Stimulated activated CD4-positive, alpha-beta T cell treated with anti-CD3 and anti-CD28 coated beads, TNF-alpha, amount 100 ng/mL, for 4 hours (primary cell): ENCODE results near the gene AGBL4.

ENCODE experiments used
- DNase-seq, 3 experiments: peaks; one replicate each; pipeline ENCODE4 v3.0.0-alpha.2; 2020; ENCODE audit warnings: low read depth in 3 of 3

Gene AGBL4

DNA sequence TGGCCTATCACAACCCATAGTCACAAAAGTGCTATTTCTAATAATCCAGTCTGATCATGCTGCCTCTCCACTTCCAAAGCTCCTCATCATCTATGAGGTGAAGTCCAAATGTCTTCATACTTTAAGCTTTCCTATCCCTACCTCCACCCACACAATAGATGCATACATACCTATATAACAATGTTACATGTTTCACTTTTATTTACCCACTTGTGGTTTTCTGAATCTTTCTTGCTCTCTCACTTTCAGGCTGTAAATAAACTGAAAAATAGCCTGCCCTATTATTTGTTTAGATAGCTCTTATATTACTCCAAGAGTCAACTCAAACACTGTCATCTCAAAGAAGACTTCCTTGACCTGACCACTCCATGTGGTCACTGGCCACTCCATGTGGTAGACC is 840.3 kb downstream of the AGBL4 start:
- DNase-seq, result no peak

- DNase-seq, result no peak
These were observed 842.7 kb downstream of the AGBL4 start for GRCh38 chr1:49181033-49181432.

GRCh38 chr1:49171941-49172593 is 851.7 kb downstream of the AGBL4 start:
- DNase-seq, result no peak

DNA sequence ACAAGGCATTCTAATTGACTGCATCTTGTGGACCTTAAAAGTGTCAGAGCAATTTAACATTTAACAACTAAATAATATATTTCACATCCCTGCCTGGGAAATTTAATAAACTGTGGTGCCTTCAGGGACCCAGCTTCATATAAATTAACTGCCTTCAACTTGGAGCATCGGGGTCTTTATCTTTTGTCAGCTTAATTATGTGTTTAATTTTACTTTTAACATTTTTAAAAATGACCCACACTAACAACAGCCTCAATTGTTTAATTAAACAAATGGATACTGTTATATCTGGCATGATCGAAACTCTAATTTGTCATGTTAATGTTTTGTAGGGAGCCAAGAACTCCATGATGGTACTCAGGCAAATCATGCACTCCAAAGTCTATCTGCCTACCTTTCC is 857.7 kb downstream of the AGBL4 start:
- DNase-seq, result no peak

DNA sequence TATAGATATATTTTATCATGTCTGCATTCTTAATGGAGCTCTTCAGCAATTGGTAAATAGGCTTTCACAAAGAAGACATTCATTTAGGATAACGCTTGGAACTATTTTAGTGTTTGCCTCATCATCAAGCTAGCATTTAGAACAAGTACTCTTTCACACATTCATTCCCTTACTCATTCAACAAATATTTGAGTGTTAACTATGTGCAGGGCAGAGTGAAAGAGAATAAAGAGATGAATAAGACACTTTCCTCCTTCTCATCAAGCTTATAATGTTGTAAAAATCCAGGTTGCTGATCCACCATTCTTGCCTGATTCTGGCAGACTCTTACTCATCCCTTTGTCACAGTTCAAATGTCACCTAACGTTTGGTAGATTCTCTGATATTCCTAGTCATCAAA is 860.7 kb downstream of the AGBL4 start:
- DNase-seq, result no peak

GRCh38 chr1:49160677-49161076 is 863.1 kb downstream of the AGBL4 start:
- DNase-seq, result no peak

DNA sequence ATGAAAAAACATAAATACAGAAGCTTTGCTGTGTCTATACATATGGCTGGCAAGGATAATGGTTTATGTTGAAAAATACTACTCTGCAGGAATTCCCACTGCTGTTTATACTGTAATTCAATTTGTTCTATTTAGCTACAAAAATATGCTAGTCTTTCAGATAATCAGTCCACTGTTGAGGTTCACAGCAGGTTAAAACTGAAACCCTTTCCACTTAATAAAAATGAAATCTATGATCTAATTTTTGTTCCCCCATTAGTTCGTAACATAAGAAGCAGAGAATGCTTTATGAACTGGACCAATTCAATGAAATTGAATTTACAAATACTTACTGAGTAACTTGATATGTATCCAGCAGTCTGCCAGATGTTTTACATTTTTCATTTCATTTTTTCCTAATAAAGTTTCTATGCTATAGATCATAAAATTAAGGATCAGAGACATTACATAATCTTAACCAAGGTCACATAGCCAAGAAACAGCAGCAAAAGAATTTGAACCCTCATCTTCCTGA is 887.0 kb downstream of the AGBL4 start:
- DNase-seq, result no peak

DNA sequence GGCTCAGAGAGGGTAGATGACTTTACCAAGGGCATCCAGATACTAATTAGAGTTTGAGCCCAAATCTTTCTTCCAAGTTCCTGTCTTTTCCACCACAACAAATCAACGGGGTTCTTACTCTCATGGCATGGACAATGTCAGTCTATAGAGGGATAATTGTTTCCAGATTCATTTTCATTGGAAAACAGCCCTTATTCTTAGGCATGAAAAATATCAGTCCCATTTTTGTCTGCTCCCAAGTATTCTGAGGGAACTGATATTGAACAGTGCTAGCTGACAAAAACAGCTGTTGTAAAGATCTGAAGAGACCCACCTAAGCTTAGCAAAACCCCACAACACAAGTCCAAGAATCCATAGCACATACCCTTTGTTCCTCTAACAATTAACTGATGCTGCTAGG is 898.0 kb downstream of the AGBL4 start:
- no peak for DNase-seq

DNA sequence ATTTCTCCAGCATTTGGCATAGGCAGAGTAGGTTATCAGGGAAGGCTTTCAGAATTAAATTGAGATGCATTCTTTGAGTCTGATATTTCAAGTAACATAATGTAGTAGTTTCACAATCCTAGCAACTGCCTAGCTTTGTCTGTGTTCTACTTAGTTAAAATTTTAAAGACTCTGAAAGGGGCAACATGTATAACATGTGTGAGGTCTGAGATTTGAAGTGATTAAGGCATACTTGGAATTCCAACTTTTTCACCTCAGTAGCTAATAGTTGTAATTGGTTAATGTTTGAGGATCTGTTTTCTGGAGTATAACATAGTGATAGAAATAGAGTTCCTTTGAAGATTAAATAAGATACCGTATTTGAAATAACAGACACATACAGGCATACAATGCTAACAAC is 911.8 kb downstream of the AGBL4 start:
- no peak for DNase-seq

- DNase-seq, result no peak
These were observed 917.3 kb downstream of the AGBL4 start for GRCh38 chr1:49106445-49106844.

DNA sequence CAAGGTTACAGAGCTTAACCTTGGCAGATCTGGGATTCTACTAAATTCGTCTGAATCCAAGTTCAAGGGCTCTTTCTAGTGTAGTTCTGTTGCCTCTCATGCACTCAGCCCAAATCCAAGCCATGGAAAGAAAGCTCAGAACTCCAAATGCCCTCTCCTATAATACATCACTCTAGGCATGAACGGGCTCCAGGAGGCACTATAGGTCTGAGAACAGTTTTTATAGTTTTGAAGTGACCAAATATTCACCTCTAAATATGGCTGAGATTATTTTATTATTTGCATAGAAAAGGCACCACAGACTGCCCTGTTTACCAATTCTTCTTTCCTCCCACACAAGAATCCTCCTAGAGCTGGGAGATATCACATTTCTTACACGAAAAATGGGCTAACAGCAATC is 919.2 kb downstream of the AGBL4 start:
- DNase-seq, result no peak

DNA sequence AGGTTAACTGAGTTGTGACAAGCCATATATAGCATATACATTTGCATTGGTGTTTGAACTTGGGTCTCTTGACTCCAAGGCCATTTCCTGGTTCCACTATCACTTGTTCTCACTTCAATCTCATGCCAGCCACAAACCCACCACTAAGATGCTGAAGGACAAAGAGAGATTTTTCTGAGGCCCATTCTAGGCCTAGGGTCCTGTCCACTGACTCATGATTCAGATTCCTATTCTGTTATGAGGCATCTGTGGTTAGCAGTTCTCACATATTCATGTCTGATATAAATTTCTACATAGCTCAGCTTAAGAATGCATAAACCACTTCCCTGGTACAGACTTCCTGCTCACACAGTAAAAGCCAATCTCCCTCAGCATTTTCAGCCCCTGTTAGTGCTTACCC is 921.0 kb downstream of the AGBL4 start:
- no peak for DNase-seq

GRCh38 chr1:49098866-49099265 is 924.9 kb downstream of the AGBL4 start:
- DNase-seq, result no peak

- DNase-seq, result no peak
These were observed 937.4 kb downstream of the AGBL4 start for GRCh38 chr1:49086327-49086726.

- DNase-seq, result no peak
These were observed 938.7 kb downstream of the AGBL4 start for GRCh38 chr1:49085079-49085478.

DNA sequence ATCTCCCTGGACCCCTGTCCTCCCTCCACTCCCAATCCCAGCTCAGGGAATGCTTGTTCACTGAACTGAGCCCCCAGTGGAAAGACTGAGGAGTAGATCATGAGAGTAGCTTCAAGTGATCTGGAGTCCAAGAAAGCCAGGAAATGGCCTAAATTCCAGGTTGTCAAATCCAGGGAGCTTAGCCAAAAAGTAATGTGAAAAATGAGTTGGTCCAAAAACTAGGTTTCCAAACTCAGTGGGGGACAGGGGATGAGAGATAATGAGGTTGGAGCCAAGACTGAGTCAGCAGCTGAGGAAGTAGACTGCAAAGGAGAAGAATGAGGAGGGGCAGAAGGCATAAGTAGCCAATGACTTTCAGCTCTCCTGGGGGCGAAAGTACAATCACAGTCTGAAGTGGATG is 963.0 kb downstream of the AGBL4 start:
- no peak for DNase-seq

GRCh38 chr1:49059087-49059486 is 964.7 kb downstream of the AGBL4 start:
- DNase-seq, result no peak

DNA sequence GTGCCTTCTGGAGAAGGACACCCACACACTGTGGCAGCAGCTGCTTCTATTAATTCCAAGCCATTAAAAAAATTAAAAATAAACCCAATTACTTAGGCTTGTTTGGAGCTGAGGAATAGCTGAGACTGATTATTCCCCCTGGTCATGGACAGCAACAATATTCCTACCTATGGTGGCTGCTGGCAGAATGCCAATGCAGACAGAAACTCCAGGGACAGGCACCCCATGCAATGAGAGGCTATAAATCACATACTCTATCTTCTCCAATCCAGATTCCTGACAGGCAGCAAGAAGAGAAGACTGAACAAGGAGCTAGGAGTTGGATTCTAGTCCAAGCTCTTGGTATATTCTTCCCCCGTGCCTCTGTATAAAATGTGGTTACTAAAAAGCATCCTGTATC is 971.7 kb downstream of the AGBL4 start:
- DNase-seq, result no peak

DNA sequence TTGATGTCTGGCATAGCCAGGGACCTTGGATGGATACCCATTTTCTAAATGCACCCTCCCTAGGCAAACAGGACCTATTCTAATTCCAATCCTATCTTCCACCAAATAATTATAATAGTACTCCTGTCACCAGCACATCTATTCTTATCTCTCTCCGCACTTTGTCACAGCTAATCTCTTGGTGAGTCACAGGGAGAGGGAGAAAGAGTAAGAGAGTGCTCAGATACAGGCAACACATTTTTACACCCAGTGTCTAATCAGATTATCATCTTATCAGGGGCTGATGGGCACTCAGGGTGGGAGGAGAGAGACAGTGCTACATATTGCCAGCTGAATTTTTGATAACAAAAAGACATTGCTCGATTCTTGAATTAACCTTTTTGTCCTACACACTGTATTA is 972.1 kb downstream of the AGBL4 start:
- DNase-seq, result no peak

DNA sequence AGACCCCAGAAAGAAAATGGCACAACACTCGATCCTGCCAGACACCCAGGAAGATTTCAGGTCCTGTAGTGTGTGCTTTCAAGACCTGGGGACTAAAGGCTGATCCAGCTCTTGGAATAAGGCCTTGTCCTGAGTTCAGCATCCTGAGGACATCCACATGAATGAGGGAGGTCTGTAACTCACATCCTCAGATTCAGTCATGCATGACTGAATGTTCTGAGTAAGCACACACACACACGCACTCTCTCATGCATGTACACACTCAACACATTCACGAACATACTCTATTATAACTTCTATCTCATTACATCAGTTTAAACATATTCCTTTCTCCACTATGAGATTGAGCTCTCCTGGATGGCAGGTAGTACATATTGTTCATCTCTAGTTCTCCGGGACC is 973.7 kb downstream of the AGBL4 start:
- DNase-seq, result no peak

DNA sequence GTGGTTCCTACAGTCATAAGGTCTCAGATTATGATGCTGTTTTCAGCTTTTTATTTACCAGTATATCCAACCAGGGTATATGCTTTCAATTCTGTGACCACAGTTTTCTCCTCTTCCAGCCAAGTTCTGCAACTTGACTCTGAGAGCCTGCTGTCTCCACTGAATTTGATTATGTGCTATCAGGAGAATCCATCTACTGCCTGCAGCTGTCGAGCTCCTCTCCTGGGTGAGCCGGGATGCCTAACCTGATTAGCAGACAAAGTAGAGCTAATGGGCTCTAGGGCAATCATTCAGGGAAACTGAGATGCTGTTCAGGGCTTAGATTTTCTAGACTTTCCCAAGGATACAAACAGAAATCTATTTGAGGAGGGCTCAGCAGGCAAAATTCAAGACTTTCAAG is 975.6 kb downstream of the AGBL4 start:
- DNase-seq, result no peak

DNA sequence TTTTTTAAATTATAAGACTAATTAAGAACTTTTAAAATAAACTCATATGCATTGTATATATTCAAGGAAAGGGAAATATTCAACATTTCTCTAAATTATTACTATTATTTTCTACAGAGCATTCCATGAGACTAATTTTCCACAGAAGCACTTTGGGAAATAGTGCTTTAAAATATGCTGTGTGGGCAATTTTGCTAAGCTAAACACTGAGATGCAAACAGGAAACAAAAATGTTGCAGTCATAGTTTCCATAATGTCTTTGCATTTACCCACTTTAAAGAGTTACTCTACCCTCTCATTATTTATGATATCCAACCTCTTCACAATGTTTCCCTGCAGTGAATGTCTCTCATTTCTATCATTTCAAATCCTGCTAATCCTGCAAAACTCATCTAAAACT is 977.4 kb downstream of the AGBL4 start:
- DNase-seq, result no peak

GRCh38 chr1:49045371-49045770 is 978.4 kb downstream of the AGBL4 start:
- no peak for DNase-seq

DNA sequence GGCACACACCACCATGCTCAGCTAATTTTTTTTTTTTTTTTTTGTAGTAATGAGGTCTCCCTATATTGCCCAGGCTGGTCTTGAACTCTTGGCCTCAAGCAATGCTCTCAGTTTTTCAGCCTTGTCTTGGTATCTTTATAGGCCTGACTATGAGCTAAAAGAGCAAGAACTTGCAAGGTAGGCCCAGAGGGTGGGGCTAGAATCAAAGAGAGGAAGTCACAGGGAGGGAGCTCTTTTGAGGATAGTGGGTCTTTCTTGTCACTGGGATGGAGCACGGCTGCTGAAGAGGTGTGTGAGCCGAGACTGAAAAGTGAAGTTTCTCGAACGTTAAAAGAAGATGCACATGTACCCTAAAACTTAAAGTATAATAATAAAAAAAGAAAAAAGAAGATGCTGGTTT is 987.1 kb downstream of the AGBL4 start:
- DNase-seq, result no peak
